Heart right ventricle (tissue), 16 donors: Measurements from ENCODE around the gene YAE1. TPM values are rescaled to one million over a fixed set of nuclear protein-coding genes. Genes with fewer than 3 reads are reported as not detected.
"Not testable (repeated sequence)": the region's sequence is repeated elsewhere in the genome, so short reads cannot be mapped to it uniquely, and the experiment has no call there.

Source experiments
- ATAC-seq, 8 donors: fragments of 200-7000 bp; cut with Tn5 transposase; one replicate each; pipeline ENCODE4 v1.9.1; 2020; ENCODE audit warnings: mild to moderate bottlenecking in 8 of 8, moderate library complexity in 8 of 8, moderate number of reproducible peaks in 1 of 8
- DNase-seq, 2 donors: peaks; one replicate each; pipeline ENCODE4 v3.0.0-alpha.2; 2020
- H3K27ac ChIP-seq, 10 donors: fragments of 200-600 bp; sonication (generic) in 2 of 10; one replicate each; pipeline versions ENCODE4 v1.5.0 to v1.8.0; 2020 to 2022; ENCODE audit warnings: mild to moderate bottlenecking in 3 of 10
- H3K27me3 ChIP-seq, 7 donors: fragments of 200-600 bp; one replicate each; pipeline ENCODE4 v1.8.0; 2021 to 2022; ENCODE audit warnings: mild to moderate bottlenecking in 2 of 7
- H3K36me3 ChIP-seq, 9 donors: fragments of 200-600 bp; sonication (generic) in 1 of 9; one replicate each; pipeline versions ENCODE4 v1.5.0 to v1.8.0; 2020 to 2022; ENCODE audit warnings: mild to moderate bottlenecking in 2 of 9
- H3K4me1 ChIP-seq, 9 donors: fragments of 200-600 bp; sonication (generic) in 1 of 9; one replicate each; pipeline versions ENCODE4 v1.5.0 to v1.8.0; 2020 to 2022; ENCODE audit warnings: mild to moderate bottlenecking in 4 of 9
- H3K4me3 ChIP-seq, 10 donors: fragments of 200-600 bp; sonication (generic) in 2 of 10; one replicate each; pipeline versions ENCODE4 v1.5.0 to v1.8.0; 2020 to 2022; ENCODE audit warnings: mild to moderate bottlenecking in 7 of 10, moderate library complexity in 2 of 10
- H3K9me3 ChIP-seq, 11 donors: fragments of 200-600 bp in 10 of 11; sonication (generic) in 2 of 11; one replicate each; pipeline versions ENCODE4 v1.5.0 to v1.8.0; 2013 to 2022; ENCODE audit warnings: mild to moderate bottlenecking in 2 of 11, control low read depth in 1 of 11, moderate library complexity in 1 of 11
- WGBS, 2 donors: extraction: QIAGEN DNeasy Blood & Tissue Kit; methylation state at CpG; one replicate each; pipeline ENCODE4 v1.1.7; 2013; ENCODE audit warnings: inconsistent platforms in 1 of 2; 5-methylcytosine and 5-hydroxymethylcytosine counted together
- intact Hi-C, 10 donors: fragments of 100-400 bp; cut with DNase I; formaldehyde crosslinking; loops; one replicate each; pipeline versions ENCODE4 v1.11.1 to v1.14.2; 2022
- polyA plus RNA-seq, 2 donors: library from polyadenylated mRNA; stranded (reverse); fragments of 200-250 nt; gene quantifications; one replicate each; pipeline ENCODE4 v1.2.3, GENCODE V29; 2013
- total RNA-seq, 10 donors: library from RNA; stranded (reverse); fragmentation: NEBNext Ultra II Directional in 3 of 10; extraction: Animal tissue kit (Norgen Biotek cat#: 25700) in 3 of 10; gene quantifications; one replicate each; pipeline versions ENCODE4 v1.2.1 to v1.2.4, GENCODE V29; 2021 to 2023
- TF ChIP-seq, protein P1 (sequence below), 9 donors: fragments of 200-600 bp; sonication (generic) in 2 of 9; IDR thresholded peaks; one replicate each; pipeline versions ENCODE4 v1.5.0 to v1.8.0; 2021 to 2022; ENCODE audit warnings: antibody characterized with exemption in 9 of 9, mild to moderate bottlenecking in 5 of 9, moderate library complexity in 1 of 9
- donor health status: Arrhythmogenic right ventricular cardiomyopathy.
- donor health status: ischemic (EF 13 %, LVEDD 7.1; RV severe dilation, severe dysfunction).
- donor health status: healthy with polysubstance abuse.
- donor health status: DM: no; HTN: yes; CAD: no.
- donor health status: DM: no; HTN: no; CAD: no.
- donor health status: ischemic (EF 25% LVEDD 6.9; RV normal size, moderate dysfunction).
- donor health status: ischemic (EF 25% LVEDD 5.7; RV mildly dilated, moderate dysfunction).
- donor health status: healthy.
- donor health status: DM: yes; HTN: yes; CAD: no.
- donor health status: Ischemic cardiomyopathy.
- donor health status: ischemic (EF 35%, LVEDD 5.7; RV mildly dilated, moderate dysfunction).
- donor health status: nonischemic (EF 11% LVEDD 7.7; RV severe dilation, severe dysfunction).
- donor health status: DM: yes; HTN: yes; CAD: no.
- donor health status: PGD.
- donor health status: ischemic (EF 29% LVEDD 5.4; RV normal size, mild dysfunction).
- donor health status: nonischemic (EF 23%, LVEDD 6.1; RV moderate dilation, normal function).

The YAE1 gene
- total and polyA plus RNA-seq, 12 donors = 10.8 to 34.3 (median 16.0) TPM

DNA sequence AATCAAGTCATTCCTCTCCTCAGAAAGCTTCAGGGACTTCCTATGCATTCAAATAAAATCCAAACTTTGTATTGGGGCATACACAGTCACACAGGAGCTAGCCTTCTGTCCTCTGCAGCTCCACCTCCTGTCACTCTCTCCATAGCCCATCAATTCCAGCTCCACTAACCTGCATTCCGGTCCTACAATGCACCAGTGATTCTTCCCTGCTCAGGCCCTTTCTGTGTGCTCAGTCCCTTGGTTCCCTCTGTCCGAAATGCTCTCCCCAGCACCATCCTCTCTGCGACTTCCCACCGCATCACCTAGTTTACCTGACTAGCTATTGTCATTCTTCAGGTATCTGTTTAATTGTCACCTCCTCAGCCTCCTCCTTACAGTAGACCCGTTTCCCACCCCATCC is 26.4 kb upstream of the YAE1 start:
- H3K27me3 ChIP-seq = peaks cover 0 to 17% (median 0%) of the 10 kb centered on the region in 7 donors
- H3K9me3 ChIP-seq = no peaks in the 10 kb centered on the region
- ATAC-seq (no peak), DNase-seq (no peak)
- H3K4me3 ChIP-seq = no peak overlapping the region
- 72 to 73% methylated on average over 5 of the region's 5 CpGs for WGBS, 2 donors
- H3K4me1 ChIP-seq = no peaks in the 10 kb centered on the region
- TF ChIP-seq, protein P1, sequence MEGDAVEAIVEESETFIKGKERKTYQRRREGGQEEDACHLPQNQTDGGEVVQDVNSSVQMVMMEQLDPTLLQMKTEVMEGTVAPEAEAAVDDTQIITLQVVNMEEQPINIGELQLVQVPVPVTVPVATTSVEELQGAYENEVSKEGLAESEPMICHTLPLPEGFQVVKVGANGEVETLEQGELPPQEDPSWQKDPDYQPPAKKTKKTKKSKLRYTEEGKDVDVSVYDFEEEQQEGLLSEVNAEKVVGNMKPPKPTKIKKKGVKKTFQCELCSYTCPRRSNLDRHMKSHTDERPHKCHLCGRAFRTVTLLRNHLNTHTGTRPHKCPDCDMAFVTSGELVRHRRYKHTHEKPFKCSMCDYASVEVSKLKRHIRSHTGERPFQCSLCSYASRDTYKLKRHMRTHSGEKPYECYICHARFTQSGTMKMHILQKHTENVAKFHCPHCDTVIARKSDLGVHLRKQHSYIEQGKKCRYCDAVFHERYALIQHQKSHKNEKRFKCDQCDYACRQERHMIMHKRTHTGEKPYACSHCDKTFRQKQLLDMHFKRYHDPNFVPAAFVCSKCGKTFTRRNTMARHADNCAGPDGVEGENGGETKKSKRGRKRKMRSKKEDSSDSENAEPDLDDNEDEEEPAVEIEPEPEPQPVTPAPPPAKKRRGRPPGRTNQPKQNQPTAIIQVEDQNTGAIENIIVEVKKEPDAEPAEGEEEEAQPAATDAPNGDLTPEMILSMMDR (IDR thresholded peaks at IDR 0.05) = no peak
- no peaks in the 10 kb centered on the region for H3K36me3 ChIP-seq
- H3K27ac ChIP-seq = no peak overlapping the region
- intact Hi-C loops = no loop called here

GRCh38 chr7:39540320-39540719 is 25.9 kb upstream of the YAE1 start:
- intact Hi-C loops = no loop called here
- Histone ChIP-seq H3K9me3 (no peaks in the 10 kb centered on the region), H3K36me3 (no peaks in the 10 kb centered on the region), H3K27me3 (peaks cover 0 to 17% (median 0%) of the 10 kb centered on the region in 7 donors), H3K27ac (no peak overlapping the region), H3K4me3 (no peak overlapping the region), H3K4me1 (no peaks in the 10 kb centered on the region)
- ATAC-seq (no peak), DNase-seq (no peak)
- WGBS, 2 donors = 71 to 77% methylated on average over 7 of the region's 7 CpGs
- TF ChIP-seq, protein P1 (IDR thresholded peaks at IDR 0.05) = no peak

GRCh38 chr7:39541511-39541910 is 24.7 kb upstream of the YAE1 start:
- Histone ChIP-seq H3K9me3 (no peaks in the 10 kb centered on the region), H3K27ac (no peak overlapping the region), H3K27me3 (peaks cover 0 to 8% (median 0%) of the 10 kb centered on the region in 7 donors), H3K4me3 (no peak overlapping the region), H3K4me1 (no peaks in the 10 kb centered on the region), H3K36me3 (no peaks in the 10 kb centered on the region)
- ATAC-seq = no peak
- TF ChIP-seq, protein P1 (IDR thresholded peaks at IDR 0.05) = no peak
- DNase-seq = no peak
- intact Hi-C loops = no loop called here
- 30 to 46% methylated on average over 3 of the region's 3 CpGs for WGBS, 2 donors

DNA sequence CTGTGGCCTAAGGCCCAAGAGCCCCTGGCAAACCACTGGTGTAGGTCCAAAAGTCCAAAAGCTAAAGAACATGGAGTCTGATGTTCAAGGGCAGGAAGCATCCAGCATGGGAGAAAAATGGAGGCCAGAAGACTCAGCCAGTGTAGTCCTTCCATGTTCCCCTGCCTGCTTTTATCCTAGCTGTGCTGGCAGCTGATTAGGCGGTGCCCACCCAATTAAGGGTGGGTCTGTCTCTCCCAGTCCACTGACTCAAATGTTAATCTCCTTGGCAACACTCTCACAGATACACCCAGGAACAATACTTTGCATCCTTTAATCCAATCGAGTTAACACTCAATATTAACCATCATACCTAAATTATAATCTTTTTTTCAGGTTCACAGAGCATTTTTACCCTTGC is 21.4 kb upstream of the YAE1 start:
- H3K4me1 ChIP-seq, H3K27ac ChIP-seq, H3K4me3 ChIP-seq, ATAC-seq, intact Hi-C loops, DNase-seq, H3K36me3 ChIP-seq, H3K27me3 ChIP-seq: not testable (repeated sequence)
- WGBS, 2 donors = 91 to 98% methylated on average over 2 of the region's 2 CpGs
- H3K9me3 ChIP-seq = peaks cover 0 to 24% (median 6%) of the 10 kb centered on the region in 11 donors

- no peak overlapping the region for H3K4me3 ChIP-seq
- TF ChIP-seq, protein P1 (IDR thresholded peaks at IDR 0.05) = no peak
- no peaks in the 10 kb centered on the region for H3K4me1 ChIP-seq
- H3K27ac ChIP-seq = no peak overlapping the region
- H3K27me3 ChIP-seq = no peaks in the 10 kb centered on the region
- intact Hi-C loops = no loop called here
- H3K9me3 ChIP-seq = peaks cover 0 to 24% (median 6%) of the 10 kb centered on the region in 11 donors
- 64 to 91% methylated on average over 2 of the region's 2 CpGs for WGBS, 2 donors
- ATAC-seq = no peak
- no peak for DNase-seq
- H3K36me3 ChIP-seq = no peaks in the 10 kb centered on the region
Measured at GRCh38 chr7:39547336-39547735, 18.9 kb upstream of the YAE1 start.
